ENCODE measurements around the gene SLC39A9. TPM values are rescaled to one million over a fixed set of nuclear protein-coding genes. Genes with fewer than 3 reads are reported as not detected.
"Not testable (repeated sequence)": the region's sequence is repeated elsewhere in the genome, so short reads cannot be mapped to it uniquely, and the experiment has no call there.

SLC39A9 gene
- polyA plus RNA-seq, 1 donor from 2014 or later, result 88.5 TPM

DNA sequence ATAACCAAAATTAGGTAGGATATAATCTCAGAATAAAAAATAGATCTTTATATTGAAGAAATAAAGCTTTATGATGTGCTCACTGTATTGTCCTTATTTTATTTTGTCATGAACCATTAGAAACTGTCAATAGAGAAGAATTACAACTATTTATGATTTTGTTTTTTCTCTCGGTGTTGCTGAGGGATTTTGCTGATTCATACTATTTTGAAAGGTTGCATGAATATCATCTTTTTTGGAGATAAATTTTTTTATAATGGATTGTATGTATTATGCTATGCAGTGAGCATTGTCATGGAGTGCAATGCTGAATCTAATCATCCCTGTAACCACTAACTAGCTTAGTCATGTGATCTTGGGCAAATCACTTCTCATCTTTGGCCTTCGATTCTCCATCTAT is 15.0 kb downstream of the SLC39A9 start:
- Histone ChIP-seq H3K4me2 (ENCODE audit: low read length) (no peak overlapping the region), H3K9me3 (ENCODE audit: low read length) (no peaks in the 10 kb centered on the region), H3K36me3 (ENCODE audit: insufficient read depth, low read length) (no peaks in the 10 kb centered on the region), H2AFZ (ENCODE audit: low read depth, low read length) (no peak overlapping the region), H3K9me2 (ENCODE audit: insufficient read depth, low read length) (no peaks in the 10 kb centered on the region), H4K20me1 (ENCODE audit: insufficient read depth) (no peaks in the 10 kb centered on the region), H3K27me3 (ENCODE audit: insufficient read depth, low read depth, low read length) (no peaks in the 10 kb centered on the region), H3K4me3 (ENCODE audit: low read length) (no peak overlapping the region), H3K27ac (ENCODE audit: low read length) (no peak overlapping the region), H3K9ac (ENCODE audit: low read length) (no peak overlapping the region), H3K79me2 (replicated peaks; ENCODE audit: insufficient read depth, low read length) (peaks cover 28% of the 10 kb centered on the region), H3F3A (ENCODE audit: insufficient read depth, low read length, poor library complexity, severe bottlenecking) (no peaks in the 10 kb centered on the region)
- TF ChIP-seq TAF1 (IDR thresholded peaks at IDR 0.05; ENCODE audit: low read depth), result no peak
- TF ChIP-seq, protein P1, sequence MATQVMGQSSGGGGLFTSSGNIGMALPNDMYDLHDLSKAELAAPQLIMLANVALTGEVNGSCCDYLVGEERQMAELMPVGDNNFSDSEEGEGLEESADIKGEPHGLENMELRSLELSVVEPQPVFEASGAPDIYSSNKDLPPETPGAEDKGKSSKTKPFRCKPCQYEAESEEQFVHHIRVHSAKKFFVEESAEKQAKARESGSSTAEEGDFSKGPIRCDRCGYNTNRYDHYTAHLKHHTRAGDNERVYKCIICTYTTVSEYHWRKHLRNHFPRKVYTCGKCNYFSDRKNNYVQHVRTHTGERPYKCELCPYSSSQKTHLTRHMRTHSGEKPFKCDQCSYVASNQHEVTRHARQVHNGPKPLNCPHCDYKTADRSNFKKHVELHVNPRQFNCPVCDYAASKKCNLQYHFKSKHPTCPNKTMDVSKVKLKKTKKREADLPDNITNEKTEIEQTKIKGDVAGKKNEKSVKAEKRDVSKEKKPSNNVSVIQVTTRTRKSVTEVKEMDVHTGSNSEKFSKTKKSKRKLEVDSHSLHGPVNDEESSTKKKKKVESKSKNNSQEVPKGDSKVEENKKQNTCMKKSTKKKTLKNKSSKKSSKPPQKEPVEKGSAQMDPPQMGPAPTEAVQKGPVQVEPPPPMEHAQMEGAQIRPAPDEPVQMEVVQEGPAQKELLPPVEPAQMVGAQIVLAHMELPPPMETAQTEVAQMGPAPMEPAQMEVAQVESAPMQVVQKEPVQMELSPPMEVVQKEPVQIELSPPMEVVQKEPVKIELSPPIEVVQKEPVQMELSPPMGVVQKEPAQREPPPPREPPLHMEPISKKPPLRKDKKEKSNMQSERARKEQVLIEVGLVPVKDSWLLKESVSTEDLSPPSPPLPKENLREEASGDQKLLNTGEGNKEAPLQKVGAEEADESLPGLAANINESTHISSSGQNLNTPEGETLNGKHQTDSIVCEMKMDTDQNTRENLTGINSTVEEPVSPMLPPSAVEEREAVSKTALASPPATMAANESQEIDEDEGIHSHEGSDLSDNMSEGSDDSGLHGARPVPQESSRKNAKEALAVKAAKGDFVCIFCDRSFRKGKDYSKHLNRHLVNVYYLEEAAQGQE (IDR thresholded peaks at IDR 0.05; ENCODE audit: borderline replicate concordance), result no peak
- TF ChIP-seq MXI1 (conservative IDR thresholded peaks at IDR 0.05; ENCODE audit: poor library complexity, severe bottlenecking), result no peak
- no peak for TF ChIP-seq EZH2 (IDR thresholded peaks at IDR 0.05; ENCODE audit: borderline replicate concordance, insufficient read depth, low read length, poor library complexity, severe bottlenecking)
- TF ChIP-seq CTCF (IDR thresholded peaks at IDR 0.05; ENCODE audit: poor library complexity, severe bottlenecking), result no peak
- no peak for TF ChIP-seq SMC3 (conservative IDR thresholded peaks at IDR 0.05; ENCODE audit: poor library complexity)
- no peak for TF ChIP-seq RAD21 (conservative IDR thresholded peaks at IDR 0.05)
- no peak for TF ChIP-seq EP300 (conservative IDR thresholded peaks at IDR 0.05; ENCODE audit: poor library complexity, severe bottlenecking)
- no peak for TF ChIP-seq POLR2AphosphoS5 (IDR thresholded peaks at IDR 0.05)

- H3K4me2 ChIP-seq (ENCODE audit: low read length); H2AFZ ChIP-seq (ENCODE audit: low read depth, low read length); H3K9ac ChIP-seq (ENCODE audit: low read length); H3K36me3 ChIP-seq (ENCODE audit: insufficient read depth, low read length); H3K9me3 ChIP-seq (ENCODE audit: low read length); H3K79me2 ChIP-seq (replicated peaks; ENCODE audit: insufficient read depth, low read length); H3K27ac ChIP-seq (ENCODE audit: low read length); H3K9me2 ChIP-seq (ENCODE audit: insufficient read depth, low read length); H3K27me3 ChIP-seq (ENCODE audit: insufficient read depth, low read depth, low read length); H4K20me1 ChIP-seq (ENCODE audit: insufficient read depth); H3K4me3 ChIP-seq (ENCODE audit: low read length); H3F3A ChIP-seq (ENCODE audit: insufficient read depth, low read length, poor library complexity, severe bottlenecking): not testable (repeated sequence)
These were observed 17.6 kb downstream of the SLC39A9 start for GRCh38 chr14:69416087-69416486.

GRCh38 chr14:69423279-69423678 is 24.8 kb downstream of the SLC39A9 start:
- H3F3A ChIP-seq (ENCODE audit: insufficient read depth, low read length, poor library complexity, severe bottlenecking), result no peaks in the 10 kb centered on the region
- no peaks in the 10 kb centered on the region for H3K9me2 ChIP-seq (ENCODE audit: insufficient read depth, low read length)
- H3K4me2 ChIP-seq (ENCODE audit: low read length), result no peak overlapping the region
- no peak overlapping the region for H3K27ac ChIP-seq (ENCODE audit: low read length)
- no peaks in the 10 kb centered on the region for H3K9me3 ChIP-seq (ENCODE audit: low read length)
- H3K27me3 ChIP-seq (ENCODE audit: insufficient read depth, low read depth, low read length), result no peaks in the 10 kb centered on the region
- no peak overlapping the region for H3K9ac ChIP-seq (ENCODE audit: low read length)
- H3K4me3 ChIP-seq (ENCODE audit: low read length), result no peak overlapping the region
- no peaks in the 10 kb centered on the region for H3K79me2 ChIP-seq (replicated peaks; ENCODE audit: insufficient read depth, low read length)
- H2AFZ ChIP-seq (ENCODE audit: low read depth, low read length), result no peak overlapping the region
- no peak for TF ChIP-seq EZH2 (IDR thresholded peaks at IDR 0.05; ENCODE audit: borderline replicate concordance, insufficient read depth, low read length, poor library complexity, severe bottlenecking)
- TF ChIP-seq, protein P1 (IDR thresholded peaks at IDR 0.05; ENCODE audit: borderline replicate concordance), result no peak
- no peak for TF ChIP-seq EP300 (conservative IDR thresholded peaks at IDR 0.05; ENCODE audit: poor library complexity, severe bottlenecking)
- no peak for TF ChIP-seq SMC3 (conservative IDR thresholded peaks at IDR 0.05; ENCODE audit: poor library complexity)
- TF ChIP-seq POLR2AphosphoS5 (IDR thresholded peaks at IDR 0.05), result no peak
- TF ChIP-seq TAF1 (IDR thresholded peaks at IDR 0.05; ENCODE audit: low read depth), result no peak
- no peak for TF ChIP-seq RAD21 (conservative IDR thresholded peaks at IDR 0.05)
- TF ChIP-seq CTCF (IDR thresholded peaks at IDR 0.05; ENCODE audit: poor library complexity, severe bottlenecking), result no peak
- TF ChIP-seq MXI1 (conservative IDR thresholded peaks at IDR 0.05; ENCODE audit: poor library complexity, severe bottlenecking), result no peak
- no peaks in the 10 kb centered on the region for H3K36me3 ChIP-seq (ENCODE audit: insufficient read depth, low read length)
- no peaks in the 10 kb centered on the region for H4K20me1 ChIP-seq (ENCODE audit: insufficient read depth)
